CD4-positive, alpha-beta T cell treated with Interferon alpha-2 for 1 hour (primary cell): Measurements from ENCODE around the gene CANT1.
A peak's percentile ranks its signal among the peaks of the same experiment; 100 is the strongest.
"Not testable (repeated sequence)": the region's sequence is repeated elsewhere in the genome, so short reads cannot be mapped to it uniquely, and the experiment has no call there.

ENCODE experiments used
- DNase-seq, 2 donors: peaks; one replicate each; pipeline ENCODE4 v3.0.0-alpha.2; 2020 to 2022

The CANT1 gene

DNA sequence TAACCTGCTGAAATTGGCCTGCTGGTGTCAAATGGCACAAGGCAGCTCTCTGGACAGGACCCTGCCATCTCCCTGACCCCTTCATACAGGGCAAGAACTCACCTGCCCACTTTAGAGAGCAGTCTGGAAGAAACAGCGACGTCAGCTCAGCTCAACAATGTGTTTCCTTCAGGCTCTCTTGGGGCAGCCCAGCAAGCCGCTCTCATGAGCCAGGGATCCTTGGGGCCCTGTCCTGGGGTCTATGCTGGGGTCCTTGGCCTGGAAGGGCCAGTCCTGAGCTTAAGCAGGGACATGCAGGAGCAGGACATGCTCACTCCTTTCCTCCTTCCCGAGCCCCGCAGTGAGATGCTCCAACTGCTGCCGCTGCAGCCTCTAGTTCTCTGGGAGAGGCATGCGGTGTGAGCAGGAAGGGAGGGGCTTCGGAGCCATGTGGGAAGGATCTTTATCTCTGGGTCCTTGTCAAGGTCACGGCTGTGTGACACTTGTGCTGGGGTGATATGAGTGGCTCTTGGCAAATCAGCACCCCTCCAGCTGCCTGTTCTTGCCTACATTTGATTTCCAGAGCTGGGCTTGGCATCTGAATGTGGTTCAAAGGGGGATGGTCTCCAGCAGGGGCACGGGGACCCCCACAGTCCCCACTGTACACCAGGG lies 17.8 kb upstream of the CANT1 start:
- no peak for DNase-seq

DNA sequence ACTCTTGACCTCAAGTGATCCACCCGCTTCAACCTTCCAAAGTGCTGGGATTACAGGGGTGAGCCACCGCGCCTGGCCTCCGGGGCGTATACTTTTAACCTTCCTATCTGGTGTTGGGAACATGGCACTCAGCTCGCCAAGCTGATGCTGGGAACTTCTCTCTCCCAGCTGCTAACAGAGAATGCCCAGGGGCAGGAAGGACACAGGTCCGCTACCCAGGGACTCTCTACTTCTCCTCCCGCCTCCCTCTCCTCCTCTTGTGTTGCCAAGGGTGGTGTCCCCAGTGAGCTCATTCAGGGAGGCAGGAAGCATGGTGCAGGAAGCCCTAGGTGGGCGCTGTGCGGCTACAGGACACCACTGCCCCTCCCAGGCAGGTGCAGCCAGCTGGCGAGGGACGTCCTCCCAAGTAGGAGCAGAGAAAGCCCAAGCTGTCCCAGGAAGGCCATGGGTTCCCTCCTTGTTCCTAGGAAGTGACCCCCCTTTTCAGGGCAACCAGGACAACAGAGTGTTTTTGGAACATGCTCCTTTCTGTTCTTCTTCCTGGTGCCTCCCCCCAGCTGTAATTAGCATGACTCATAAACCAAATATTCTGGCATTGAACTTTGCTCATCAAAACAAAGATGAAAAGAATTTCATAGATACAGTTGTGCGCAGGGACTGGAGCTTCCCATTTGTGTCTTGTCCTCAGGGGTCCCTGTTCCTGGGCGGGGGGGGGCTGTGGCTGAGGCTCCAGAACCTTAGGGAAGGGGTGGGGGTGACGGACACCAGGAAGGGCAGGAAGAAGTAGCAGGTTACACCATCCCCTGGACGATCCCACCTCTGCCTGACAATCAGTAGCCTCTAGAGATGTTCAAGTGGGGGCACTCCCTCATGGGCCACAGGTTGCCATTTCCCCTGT lies 17.1 kb upstream of the CANT1 start:
- no peak for DNase-seq

DNA sequence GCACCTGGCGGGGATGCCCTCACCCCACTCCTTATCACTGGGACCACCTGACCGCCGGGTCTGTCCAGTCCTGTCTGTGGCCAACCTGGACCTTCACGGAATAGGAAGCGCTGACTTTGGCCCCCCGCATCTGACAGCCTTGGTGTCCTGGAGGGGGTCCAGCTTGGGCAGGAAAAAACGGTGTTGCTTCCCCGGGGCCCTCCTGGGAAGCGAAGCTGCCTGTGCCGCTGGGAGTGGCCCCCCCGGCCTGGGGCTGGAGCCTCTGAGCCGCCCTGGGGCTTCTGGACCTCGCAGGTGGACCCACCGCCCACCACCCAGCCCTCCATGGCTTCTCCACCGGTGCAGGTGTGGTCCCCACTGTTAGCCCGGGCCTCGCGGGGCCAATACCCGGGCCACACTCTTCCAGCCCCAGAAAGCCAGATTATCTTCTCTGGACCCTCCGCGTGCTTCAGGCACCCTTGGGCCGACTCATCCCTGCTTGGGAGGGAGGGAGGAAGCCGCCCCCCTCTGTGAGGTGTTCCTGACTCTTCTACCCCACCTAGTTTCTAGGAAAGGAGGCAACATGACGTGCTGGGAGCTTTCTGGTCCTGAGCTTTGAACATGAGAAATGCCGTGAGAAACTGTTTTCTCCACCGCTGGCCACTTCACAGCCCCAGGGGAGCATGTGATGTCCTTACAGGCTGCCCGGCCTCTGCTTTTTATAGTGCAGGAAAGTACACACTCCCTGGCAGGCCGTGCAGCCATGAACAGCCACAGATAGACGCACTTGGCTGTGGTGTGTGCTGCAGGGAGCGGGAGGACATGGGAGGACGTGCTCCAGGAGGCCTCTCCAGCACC lies 15.6 kb upstream of the CANT1 start:
- no peak for DNase-seq

DNA sequence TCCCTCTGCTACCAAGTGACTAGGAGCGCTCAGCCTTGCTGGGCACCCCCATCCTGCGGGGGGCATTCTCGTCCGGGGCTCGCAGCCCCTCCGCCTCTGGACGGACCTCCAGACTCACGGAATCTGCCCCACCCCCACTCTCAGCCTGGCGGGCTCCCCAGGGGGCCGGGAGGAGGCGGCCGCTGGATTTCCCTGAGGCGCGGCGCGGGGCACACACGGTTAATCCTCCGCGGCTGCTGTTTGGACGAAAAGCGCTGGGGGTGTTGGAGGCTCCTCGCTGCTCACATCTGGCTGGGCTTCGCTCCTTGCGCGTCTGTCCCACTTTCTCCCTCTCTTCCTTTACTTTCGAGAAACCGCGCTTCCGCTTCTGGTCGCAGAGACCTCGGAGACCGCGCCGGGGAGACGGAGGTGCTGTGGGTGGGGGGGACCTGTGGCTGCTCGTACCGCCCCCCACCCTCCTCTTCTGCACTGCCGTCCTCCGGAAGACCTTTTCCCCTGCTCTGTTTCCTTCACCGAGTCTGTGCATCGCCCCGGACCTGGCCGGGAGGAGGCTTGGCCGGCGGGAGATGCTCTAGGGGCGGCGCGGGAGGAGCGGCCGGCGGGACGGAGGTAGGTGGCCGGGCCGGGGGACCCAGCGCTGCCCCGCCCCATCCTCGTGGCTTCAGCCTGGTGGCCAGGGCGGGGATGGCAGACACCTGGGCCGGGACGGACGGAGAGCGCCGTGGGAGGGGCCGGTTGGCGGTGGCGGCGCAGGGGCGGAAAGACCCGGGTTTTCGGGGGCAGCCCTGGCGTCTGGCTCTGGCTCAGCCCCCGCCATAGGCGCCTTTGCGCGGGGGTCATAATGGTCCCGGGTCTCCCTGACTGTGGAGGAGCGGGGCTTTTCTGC lies 14.6 kb upstream of the CANT1 start, which contains the start of gene C1QTNF1:
C1QTNF1 (plus strand) TSS at position 284 of the 886 bp plus-strand sequence. CDS start 19,800 bp downstream, outside the sequence.
- peak in 1 of 2 donors; percentile 33 for DNase-seq

DNA sequence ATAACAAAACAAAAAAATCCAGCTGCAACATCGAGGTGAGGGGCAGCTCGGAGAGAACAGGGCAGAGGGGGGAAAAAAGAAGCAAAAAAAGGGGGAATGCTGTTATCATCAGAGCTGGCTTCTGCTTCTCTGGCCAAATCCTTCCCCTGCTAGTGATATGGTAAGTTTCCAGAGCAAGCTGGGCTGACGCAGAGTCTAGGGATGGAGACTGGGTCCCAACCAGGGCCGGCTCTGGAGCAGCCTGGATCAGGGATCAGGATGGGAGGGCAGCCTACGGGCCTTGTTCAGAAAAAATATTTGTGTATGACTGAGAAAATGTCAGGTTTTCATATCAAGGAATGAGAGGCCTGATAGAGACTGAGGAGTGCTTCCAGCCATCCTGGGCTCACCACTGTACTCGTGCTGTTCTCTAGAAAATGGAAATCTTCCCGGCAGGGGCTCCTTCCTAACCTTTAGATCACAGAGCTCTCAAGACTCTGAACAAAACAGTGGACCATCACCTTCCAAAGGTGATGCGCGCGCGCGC lies 13.7 kb upstream of the CANT1 start:
- no peak for DNase-seq

DNA sequence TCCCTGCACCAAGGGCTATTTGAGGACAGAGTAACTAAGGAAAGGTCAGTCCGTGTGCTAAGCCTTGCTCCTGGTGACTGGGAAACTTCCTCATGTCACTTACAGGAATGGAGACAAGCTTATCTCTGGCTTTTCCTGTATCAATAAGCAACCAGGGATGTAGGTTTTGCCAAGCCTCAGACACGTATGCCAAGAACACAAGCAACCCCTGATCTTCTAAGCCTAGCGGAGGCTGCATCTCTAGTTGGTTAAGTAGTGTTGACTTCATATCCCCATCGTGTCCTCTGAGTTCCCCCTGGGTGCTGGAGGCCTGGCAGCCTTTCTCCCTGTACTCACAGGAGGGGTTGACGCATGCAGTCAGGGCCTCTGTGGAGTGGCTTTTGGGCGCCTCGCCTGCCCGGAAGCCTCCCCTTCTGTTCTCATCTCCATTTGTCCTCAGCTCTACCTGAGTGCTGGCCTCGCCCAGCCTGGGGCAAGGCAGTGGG lies 13.0 kb upstream of the CANT1 start:
- DNase-seq: no peak

DNA sequence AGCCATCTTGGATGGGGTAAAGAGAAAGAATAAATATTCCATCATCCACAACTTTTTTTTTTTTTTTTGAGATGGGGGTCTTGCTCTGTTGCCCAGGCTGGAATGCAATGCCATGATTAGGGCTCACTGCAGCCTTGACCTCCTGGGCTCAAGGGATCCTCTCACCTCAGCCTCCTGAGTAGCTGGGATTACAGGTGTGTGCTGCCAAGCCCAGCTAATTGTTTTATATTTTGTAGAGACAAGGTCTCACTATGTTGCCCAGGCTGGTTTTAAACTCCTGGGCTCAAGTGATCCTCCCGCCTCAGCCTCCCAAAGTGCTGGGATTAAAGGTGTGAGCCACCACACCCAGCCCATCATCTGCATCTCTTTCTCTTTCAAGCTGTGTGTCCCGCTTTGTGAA lies 12.4 kb upstream of the CANT1 start:
- DNase-seq: not testable (repeated sequence)

DNA sequence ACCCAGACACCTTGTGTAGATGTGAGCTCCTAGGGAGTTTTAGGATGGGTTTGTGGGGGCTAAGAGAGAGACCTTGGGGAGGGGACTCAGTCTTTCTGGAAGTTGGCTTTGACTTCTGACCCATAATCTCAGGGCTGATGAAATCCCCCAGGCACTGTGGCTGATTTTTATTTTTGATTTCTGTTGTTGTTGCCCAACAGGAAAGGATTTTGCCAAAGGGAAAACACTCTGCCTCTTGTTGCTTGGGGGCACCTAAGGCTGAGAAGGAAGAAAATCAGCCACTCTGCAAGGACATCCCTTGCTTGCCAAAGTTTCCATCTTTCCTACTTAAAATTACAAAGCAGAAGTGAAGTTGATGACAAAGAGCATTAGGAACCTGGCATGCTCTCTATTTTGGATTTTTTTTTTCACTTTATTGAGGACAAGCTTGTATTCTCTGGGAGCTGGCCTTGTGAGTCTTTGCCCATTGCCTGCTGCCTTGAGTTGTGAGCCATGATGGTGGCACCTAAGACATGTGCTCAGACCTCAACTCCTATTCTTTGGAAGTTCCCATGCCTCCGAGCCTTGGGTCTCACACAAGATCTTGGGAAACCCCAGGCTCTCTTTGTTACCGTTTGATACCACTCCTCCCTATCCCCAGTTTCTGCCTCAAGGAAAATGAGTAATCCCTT lies 11.2 kb upstream of the CANT1 start:
- DNase-seq: no peak

DNA sequence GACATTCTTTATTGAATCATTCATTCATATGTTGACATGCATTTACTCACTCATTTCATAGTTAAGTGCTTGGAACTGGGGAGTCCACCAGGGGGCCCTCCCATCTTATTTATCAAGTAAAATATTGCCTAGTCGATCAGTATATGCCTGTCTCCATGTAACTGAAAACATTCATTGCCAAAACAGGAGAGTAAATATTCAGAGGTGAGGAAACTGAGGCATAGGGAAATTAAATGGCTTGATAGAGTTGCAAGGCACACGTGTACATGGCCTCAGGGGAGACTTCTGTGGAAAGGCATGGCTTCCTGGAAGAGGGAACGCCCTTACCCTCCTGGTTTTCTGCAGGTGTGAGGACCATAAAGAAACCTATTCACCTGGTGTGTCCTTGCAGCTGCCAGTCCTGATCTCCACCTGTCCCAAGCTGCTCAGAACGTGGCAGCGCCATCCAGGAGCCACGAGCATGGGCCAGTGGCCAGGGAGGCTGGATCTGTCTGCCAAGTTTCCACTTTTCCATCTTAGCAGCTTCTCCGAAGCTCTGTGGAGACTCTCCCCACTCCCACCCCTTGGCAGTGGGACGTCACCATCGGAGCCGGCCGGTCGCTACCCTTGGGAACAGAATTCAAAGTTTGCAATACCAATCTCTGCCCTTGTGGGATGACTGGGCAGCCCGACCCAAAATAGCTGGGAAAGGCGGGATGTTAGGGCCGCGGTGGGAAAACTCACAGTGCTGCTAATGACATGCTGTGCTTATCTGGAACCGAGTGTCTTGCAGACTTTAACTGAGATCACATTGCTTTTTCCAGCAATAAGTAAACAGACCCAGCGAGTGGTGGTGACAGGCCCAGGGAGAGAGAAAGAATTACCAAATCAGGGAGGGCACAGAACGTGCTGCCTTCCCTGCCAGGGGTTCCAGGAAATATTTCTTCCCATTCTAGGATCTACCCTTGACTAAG lies 10.3 kb upstream of the CANT1 start:
- peak; percentile 58 to 60 for DNase-seq

DNA sequence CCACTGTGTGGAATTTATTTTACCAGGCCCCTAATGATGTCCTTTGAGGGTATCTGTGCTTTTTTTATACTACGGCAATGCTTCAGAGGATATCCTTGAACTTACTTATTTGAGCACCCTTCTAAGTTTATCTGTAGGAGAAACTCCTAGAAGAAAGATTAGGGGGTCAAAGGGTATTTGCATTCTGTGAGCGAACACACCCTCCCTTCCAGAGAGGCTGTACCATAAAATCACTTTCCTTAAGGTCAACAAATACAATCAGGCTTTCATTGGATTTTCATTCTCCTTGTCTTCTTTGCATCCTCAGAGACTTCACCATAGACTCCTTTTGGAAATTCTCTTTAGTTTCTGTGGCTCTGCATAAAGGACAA lies 9.7 kb upstream of the CANT1 start:
- DNase-seq: no peak

DNA sequence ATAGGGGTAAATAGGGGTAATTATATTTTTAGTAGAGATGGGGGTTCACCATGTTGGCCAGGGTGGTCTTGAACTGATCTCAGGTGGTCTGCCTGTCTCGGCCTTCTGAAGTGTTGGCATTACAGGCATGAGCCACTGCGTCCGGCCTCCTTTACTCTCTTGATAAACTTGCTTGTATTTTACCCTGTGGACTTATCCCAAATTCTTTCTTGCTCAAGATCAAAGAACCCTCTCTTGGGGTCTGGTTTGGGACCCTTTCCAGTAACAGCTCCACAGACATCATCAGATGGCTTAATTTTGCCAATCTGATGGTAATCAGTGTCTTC lies 8.8 kb upstream of the CANT1 start:
- no peak for DNase-seq

DNA sequence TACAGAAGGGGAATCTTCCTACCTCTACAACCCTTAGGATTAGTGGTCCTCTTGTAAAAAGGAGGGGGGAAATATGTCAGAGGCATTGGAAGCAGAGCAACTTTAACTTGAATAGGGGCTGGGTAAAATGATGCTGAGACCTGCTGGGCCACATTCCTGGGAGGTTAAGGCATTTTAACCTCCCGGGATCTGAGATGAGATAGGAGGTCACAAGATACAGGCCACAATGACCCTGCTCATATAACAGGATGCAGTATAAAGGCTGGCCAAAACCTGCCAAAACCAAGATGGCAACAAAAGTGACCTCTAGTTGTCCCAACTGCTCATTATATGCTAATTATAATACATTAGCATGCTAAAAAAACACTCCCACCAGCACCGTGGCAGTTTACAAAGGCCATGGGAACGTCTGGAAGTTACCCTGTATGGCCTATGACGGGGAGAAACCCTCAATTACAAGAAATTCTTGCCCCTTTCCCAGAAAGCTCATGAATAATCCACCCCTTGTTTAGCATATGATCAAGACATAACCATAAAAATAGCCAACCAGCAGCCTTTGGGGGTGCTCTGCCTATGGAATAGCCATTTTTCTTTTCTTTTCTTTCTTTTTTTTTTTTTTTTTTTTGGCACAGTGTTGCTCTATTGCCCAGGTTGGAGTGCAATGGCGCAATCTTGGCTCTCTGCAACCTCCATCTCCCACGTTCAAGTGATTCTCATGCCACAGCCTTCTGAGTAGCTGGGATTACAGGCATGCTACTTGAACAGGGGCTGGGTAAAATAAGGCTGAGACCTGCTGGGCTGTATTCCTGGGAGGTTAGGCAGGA lies 8.2 kb upstream of the CANT1 start:
- DNase-seq: no peak

DNA sequence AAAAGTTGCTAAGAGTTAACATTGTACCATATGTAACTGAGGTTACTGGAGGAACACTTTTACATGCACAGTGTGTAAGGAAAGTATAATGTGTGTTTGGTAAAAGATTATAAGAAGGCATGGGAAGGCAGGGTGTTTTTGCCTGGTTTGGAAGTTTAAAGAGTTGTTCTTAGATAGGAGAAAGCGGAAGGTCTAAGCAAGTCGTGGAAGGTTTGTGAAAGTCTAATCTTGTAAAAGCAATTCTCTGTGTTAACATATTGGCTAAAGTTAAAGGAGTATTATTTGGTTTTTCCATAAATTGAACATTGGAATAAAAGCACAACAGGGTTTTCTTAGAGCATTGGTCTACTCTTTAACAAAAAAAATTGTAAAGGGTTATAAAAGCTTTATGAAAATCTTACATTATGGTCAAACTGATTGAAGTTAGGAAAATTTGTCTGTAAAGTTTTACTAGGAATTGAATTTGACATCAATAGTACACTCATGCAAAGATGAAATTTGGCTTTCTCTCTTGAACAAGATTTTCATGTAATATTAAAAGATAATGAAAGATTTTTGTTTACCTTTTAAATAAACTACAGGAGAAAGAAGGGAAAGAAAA lies 4.7 kb upstream of the CANT1 start:
- no peak for DNase-seq

DNA sequence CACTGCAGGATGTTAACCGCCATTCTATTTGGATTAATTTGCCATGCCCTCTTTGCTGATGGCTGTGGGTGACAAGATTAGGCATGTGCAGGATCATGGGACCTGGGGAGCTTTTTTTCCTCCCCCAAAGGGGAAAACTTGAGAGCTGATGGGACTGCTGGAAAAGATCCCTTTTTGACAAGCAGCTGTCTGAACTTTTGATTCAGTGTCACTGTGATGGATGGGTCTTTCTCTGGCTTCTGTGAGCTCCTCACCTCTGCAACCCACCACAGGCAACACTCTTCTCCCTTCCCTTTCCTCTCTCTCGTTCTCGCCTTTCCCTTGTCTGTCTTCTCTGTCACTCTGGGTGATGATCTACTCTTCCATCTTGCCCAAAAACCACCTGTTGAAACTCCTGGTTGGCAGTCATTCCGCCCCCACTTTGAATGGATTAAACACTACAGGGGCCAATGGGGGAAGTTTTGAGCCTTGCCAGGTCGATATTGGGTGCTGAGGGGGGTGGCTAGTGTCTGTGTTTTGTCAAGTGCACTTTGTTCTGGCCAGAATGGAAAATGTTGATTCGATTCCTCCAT lies 3.1 kb upstream of the CANT1 start:
- no peak for DNase-seq

DNA sequence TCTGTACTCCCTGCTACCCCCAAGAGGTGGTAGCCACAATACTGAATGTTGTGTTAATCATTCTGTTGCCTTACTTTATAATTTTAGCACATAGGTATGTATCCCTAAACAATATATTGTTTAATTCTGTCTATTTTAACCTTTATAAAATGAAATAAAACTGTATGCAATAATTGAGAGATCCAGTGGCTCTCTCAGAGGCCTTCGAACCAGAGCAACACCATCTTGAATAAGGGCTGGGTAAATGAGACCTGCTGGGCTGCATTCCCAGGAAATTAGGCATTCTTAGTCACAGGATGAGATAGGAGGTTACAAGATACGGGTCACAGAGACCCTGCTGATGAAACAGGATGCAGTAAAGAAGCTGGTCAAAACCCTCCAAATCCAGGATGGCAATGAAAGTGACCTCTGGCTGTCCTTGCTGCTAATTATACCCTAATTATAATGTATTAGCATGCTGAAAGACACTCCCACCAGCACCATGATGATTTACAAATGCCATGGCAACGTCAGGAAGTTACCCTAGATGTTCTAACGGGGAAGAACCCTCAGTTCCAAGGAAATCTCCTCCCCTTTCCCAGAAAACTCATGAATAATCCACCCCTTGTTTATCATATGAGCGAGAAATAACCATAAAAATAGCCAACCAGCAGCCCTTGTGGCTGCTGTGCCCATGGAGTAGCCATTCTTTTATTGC lies 2.0 kb upstream of the CANT1 start:
- no peak for DNase-seq

DNA sequence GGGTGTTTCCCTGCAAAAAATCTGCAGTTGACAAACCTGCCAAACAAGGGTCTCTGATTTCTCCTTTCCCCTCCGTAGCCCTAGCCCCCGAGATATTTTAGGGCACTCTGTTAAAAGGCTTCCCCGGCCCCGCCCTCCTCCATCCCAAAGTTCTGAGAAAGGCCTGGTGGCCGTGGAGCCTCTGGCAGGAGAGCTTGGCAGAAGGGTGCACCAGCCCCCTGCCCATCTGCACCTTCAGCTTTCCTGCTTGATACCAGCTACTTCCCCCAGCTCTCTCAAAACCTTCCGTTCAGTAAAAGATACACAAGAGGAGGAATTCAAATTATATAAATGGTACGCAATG lies 711 bp upstream of the CANT1 start:
- DNase-seq: no peak

DNA sequence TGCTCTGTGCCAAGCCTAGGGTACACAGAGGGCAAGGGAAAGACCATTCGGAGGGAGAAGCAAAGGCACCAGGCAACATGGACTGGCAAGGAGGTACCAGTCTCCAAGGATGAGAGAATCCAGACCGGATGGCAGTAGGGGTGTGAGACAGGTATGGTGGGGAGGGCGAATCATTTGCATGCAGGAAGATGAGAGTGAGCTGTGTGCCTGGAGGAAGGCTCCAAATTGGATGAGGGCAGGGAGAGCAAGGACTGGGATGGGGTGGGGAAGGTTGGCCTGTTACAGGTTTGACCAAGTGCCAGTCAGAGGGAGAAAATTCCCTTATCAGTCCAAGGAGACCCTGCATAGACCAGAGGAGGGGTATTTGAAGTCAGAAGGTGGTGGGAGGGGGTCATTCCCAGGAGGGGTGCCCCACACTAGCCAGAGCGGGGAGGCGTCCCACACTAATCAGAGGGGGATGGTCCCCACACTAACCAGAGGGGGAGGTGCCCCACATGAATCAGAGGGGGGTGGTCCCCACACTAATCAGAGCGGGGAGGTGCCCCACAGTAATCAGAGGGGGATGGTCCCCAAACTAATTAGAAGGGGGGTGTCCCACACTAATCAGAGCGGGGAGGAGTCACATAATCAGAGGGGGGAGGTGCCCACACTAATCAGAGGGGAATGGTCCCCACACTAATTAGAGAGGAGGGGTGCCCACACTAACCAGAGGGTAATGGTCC lies 737 bp downstream of the CANT1 start:
- no peak for DNase-seq
